NCI-H187 (cell line): Measurements from ENCODE around the gene LHFPL3.

Source experiments
- DNase-seq, 2 experiments: peaks; one replicate each; lab custom pipeline; 2025; lab: John Stamatoyannopoulos, UW

The LHFPL3 gene

DNA sequence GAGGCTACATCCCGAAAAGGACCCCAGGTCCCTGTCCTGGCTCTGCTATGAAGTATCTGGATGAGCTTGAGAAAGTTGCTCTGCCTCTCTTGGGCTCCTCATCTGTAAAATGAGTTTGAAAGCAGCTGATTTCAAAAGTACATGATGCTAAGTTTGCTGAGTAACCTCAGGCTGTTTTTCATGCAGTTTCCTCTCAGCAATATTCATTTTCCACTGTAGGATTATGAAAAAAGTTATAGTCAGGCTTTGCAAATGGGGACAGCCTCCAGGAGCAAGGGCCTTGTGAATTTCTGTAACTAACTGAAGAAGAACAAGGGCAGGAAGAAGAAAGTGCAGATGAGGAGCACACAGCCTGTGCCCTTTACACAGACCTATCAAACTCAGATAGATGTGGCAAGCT is 518.3 kb downstream of the LHFPL3 start:
- no peak for DNase-seq

GRCh38 chr7:104848138-104848990 is 520.0 kb downstream of the LHFPL3 start:
- DNase-seq, result peak; percentile 34 to 82

- DNase-seq, result no peak
Measured at GRCh38 chr7:104850374-104850773, 522.0 kb downstream of the LHFPL3 start.

DNA sequence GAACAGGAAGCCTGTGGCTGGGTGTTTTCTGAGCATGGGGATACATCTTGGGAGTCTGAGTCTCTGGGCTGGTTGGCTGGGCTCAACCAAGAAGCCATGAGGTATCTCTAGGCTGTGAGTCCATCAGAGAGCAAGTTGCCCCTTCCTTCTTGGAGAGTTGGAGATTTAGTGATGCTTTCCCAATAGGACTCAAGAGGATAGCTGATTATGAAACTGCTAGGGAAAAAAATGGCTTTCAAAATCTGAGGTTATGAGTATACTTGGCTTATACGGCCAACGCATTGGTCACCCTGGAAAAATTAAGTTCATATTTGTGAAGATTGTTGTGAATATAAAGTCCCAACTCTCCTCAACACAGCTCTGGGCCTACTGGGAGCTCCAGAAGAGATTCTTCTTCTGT is 522.9 kb downstream of the LHFPL3 start:
- DNase-seq, result no peak

- DNase-seq, result no peak
Measured at GRCh38 chr7:104852386-104852785, 524.0 kb downstream of the LHFPL3 start.

DNA sequence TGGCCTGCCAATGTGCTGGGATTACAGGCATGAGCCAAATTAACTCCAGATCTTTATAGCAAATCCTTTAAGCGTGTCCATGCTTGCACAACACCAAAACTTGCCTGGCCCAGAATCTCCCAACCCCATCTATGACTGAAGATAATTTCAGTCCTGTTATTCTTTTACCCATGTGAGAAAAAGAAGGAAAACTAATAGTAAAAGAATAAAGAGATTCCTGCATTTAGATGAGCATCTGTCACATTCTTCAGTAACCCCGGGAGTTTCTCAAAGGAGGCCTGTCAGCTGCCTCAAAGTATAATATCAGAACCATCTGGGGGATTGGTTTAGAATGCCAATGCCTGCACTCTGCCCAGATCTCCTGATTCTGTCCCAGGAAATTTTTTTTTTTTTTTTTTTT is 527.5 kb downstream of the LHFPL3 start:
- no peak for DNase-seq

DNA sequence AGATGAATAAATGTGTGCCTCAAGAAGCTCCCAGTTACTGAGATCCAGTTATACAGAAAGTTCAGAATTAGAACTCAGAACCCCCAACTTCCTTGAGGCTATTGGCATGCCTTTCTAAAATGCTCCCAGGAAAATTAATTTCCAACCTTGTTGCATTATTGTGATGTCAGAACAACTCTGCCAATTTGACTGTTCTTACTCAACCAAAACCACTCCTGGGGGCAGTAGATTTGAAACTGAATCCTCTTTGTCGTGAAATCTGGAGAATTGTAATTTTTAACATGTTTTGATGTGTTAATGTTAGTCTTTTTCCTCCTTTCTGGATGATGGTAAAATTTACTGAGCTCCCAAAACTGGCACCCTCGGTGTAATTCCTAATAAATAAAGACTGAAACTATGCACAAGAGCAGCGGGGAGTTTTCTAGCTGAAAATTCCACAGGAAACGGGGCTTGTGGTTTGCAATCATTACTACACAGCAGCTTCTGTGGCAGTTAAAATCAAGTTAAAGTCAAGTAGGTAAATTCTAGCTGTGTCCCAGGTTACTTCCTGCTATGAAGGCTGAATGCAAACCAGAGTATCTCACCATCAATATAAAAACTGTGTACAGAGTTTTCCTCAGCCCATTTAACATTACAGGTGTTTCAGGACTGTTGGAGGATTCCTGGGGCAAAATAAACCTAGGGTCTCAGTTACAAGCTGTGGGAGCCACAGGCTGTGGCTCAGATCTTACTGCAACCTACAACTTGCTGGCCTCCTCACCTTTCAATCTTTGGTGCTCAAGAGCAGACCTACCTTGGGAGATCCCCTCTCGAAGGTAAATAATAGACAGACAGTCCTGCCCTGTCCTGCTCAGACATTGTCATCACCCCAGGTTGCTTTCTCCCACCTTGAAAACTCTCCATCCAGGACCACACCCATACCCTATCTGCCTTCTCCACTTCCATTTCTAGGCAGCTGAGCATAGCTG is 529.3 kb downstream of the LHFPL3 start:
- no peak for DNase-seq

DNA sequence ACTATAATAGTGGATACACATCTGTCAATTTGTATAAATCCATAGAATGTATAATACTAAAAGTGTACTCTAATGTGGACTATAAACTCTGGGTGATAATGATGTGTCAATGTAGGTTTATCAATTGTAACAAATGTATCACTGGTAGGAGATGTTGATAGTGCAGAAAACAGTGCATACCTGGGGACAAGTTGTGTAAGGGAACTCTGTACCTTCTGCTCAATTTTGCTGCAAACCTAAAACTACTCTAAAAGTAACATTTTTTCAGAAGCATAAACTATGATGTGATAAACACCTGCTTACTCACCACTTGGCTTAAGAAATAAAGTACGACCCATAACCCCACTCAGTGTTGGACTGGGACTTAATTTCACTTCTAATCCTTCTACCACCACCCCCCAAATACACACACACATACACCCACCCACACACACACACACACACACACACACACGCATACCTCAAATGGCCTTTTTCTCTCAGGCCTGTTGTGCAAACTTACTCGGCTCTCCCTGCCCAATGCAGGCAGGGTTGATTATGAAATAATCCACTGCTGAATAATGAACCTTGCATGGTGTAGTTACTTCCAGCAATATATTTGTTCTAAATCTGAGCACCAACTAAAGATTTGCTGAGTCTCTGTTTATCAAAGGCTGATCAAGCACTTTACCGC is 531.5 kb downstream of the LHFPL3 start:
- no peak for DNase-seq

DNA sequence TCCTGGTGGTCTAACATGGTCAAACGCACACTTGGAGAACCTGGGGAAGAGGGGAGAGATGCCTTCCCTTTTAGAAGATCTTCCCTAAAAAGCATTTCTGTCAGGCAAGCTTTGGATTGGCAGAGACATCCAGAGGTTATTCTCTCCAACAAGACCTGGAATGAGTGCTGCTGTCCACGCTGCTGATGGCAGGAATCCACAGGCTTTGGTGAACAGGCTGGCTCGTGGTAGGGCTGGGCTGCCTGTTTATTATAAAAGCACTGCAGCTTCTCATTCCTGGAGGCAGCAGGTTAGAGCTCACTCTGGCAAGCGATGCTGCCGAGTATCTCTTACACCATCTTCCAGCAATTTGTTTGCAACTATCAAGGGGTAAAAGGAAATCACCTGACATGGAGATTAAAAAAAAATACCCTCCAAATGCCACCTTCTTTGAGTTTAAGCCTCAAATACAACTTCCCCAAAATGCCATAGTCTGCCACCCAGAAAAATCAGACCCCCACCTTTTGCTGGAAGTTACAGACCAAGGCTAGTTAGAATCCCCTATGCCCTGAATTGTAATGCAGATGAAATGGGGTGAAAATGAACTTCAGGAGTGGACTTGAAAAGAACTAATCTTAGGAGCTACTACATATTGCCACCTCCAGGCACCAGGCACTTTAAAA is 533.5 kb downstream of the LHFPL3 start:
- DNase-seq, result no peak

DNA sequence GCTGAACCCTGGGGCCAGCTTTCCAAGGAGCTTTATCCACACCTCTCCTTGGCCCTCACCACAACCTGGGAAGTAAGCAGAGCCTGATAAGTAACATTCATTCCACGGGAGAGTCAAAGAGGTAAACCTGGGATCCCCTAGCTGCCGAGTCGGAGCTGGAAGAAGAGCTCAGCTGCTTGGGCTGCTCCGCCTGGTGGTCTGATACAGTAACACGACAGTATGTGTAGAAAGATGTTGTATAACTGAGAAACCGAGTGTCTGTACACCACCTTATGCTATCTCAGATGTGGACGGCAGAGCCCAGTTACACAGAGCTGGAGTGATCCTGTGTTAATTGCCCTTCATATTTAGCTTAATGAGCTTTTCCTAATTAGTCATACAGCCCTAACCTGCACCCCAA is 534.3 kb downstream of the LHFPL3 start:
- DNase-seq, result no peak

DNA sequence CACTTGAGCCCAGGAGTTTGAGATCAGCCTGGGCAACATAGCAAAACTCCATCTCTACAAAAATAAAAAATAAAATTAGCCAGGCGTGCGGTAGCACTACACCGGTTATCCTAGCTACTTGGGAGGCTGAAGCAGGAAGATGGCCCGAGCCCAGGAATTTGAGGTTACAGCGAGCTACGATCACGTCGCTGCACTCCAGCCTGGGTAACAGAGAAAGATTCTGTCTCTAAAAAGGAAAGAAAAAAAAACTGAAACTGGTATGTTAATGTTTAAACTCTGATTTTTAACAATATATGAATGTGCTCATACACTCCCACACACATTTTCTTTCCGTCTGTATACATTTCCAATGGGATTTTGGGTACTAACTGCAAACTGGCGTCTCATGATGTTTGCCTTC is 545.0 kb downstream of the LHFPL3 start:
- DNase-seq, result no peak

DNA sequence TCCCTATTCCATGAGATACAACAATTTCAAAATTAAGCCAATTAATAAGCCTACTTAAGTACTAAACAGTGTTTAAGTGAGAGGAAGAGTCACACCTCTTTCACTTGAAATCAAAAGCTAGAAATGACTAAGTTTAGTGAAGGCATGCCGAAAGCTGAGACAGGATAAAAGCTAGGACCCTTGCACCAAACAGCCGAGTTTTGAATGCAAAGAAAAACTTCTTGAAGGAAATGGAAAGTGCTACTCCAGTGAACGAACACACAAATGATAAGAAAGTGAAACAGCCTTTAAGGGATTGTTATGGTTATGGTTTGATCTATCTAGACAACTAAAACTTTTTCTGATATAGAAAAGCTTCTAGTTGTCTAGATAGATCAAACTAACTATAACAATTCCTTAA is 550.2 kb downstream of the LHFPL3 start:
- DNase-seq, result no peak

- DNase-seq, result no peak
Measured at GRCh38 chr7:104883248-104883717, 554.9 kb downstream of the LHFPL3 start.

DNA sequence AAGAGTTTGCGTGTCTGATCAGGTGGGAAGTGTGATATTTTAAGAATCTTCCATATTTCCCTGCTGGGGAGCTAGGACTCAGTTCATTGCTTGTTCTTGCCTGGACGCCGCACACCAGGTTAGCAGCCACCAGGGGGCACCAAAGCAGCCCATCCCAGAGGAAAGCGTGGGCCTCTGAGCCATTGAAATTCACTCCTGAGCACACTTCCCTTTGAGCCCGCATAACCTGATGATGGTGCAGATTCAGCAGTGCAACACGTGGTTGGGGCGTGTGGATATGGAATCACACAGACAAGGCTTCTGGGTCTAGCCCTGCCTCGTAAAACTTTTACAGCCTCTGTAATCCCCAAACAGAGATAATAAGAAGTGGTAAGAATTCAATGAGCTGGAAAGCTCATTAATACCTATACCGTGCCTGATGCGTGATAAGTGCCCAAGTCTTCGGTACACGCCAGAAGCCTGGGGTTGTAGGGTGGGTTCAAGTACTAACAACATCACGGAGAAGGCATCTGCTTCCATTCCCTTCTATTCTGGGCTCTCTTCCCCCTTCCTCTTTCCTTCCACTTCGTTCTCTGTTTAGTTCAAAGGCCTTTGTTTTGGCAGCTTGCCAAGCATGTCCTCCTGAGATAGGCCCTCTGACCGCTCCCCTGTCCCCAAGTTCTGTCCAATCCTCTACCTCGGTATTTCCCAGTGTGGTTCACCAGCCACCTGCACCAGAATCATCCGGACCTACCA is 555.5 kb downstream of the LHFPL3 start:
- DNase-seq, result peak; percentile 57 to 65

GRCh38 chr7:104886651-104887050 is 558.2 kb downstream of the LHFPL3 start:
- DNase-seq, result no peak

- no peak for DNase-seq
Measured at GRCh38 chr7:104890216-104890615, 561.8 kb downstream of the LHFPL3 start.

- no peak for DNase-seq
Measured at GRCh38 chr7:104891949-104892348, 563.5 kb downstream of the LHFPL3 start.

GRCh38 chr7:104894314-104894713 is 565.9 kb downstream of the LHFPL3 start:
- DNase-seq, result no peak

- no peak for DNase-seq
Measured at GRCh38 chr7:104894726-104895521, 566.5 kb downstream of the LHFPL3 start.
